OCI-M2 (cell line): Measurements from ENCODE around the gene COX5A.
"Not testable (repeated sequence)": the region's sequence is repeated elsewhere in the genome, so short reads cannot be mapped to it uniquely, and the experiment has no call there.

ENCODE experiments used
- DNase-seq: peaks from one replicate; lab custom pipeline; 2025; ENCODE audit not compliant: unreplicated experiment; lab: John Stamatoyannopoulos, UW

COX5A gene

DNA sequence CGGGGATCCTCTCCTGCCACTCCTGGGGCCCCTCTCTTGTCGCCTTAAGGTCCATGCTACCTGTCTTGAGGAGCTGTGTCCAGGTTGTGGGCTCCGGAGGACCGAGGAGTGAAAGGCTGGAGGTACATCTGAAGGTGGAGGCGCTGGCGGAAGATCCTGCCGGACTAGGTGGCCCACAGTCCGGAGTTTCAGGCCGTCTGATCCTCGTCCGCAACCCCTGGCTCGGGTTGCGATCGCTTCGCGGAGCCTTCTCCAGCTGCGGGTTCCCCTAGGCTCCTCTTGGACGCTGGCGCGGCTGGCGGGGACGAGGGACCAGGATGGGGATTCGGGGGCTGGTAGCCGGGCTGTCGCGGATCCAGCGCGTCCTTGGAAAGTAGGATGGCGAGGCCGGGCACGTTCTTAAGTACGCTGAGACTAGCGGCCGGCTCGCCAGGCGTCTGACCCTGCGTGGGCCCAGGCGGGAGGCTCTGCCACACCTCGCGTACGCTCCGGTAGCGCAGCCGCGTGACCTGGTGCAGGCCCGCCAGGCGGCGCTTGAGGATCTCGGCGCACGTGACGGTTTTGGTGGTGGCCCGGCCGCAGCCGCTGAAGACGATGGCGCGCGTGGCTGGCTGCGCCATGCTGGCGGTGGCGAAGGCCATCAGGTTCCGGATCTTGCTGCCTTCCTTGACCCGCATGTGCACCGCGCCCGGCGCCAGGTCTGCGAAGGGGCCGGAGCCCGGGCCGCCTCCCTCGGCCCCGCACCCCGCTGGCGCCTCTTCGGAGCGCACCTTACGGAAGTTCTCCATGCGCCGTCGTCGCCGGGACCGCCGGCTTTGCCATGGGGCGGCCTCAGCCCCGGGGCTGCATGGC lies 18.1 kb upstream of the COX5A start:
- no peak for DNase-seq

GRCh38 chr15:74955017-74955416 lies 17.1 kb upstream of the COX5A start:
- no peak for DNase-seq

DNA sequence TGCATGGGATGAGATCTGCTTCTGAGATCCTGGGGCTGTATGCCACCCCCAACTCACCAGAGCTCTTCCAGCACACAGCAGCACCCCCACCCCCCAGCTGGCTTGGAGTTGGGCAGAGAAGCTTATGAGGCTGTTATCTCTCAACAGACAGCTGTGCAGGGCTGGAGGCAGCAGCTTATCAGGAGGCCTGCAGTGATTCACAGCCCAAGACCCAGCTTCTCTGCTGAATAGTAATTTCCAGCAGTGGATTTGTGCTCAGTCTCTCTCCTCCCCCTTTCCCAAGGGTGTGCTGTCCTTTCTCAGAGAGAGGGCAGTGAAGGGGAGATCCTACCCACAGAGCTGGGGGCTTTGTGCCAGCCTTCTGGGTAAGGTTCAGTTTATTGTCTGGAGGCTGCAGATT lies 16.6 kb upstream of the COX5A start:
- DNase-seq, result peak; percentile 81

- no peak for DNase-seq
Observed at GRCh38 chr15:74951006-74951405, 13.1 kb upstream of the COX5A start.

- DNase-seq, result peak; percentile 57
Observed at GRCh38 chr15:74950078-74950908, 12.4 kb upstream of the COX5A start.

- DNase-seq, result no peak
Observed at GRCh38 chr15:74937272-74937589, 642 bp downstream of the COX5A start.

- DNase-seq, result not testable (repeated sequence)
Observed at GRCh38 chr15:74935193-74935592, 2.7 kb downstream of the COX5A start.

DNA sequence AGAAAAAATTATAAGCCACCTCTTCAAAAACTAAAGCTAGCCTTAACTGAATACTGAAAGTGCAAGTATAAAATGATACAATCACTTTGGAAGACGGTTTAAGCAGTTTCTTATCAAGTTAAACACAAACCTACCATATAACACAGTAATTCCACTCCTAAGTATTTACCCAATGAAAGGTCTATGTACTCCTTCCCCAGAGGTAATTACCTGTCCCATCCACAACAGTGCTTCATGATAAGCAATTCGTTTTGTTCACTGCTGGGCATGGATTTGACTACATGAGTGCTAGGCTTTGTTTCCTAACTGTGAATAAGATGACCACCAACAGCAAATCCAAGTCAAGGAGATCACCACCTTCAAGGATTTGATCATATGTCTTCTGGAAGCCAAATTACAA lies 4.3 kb downstream of the COX5A start:
- DNase-seq, result no peak

- DNase-seq, result no peak
Observed at GRCh38 chr15:74928771-74929198, 9.1 kb downstream of the COX5A start.

GRCh38 chr15:74924525-74924924 lies 13.3 kb downstream of the COX5A start:
- DNase-seq, result no peak

DNA sequence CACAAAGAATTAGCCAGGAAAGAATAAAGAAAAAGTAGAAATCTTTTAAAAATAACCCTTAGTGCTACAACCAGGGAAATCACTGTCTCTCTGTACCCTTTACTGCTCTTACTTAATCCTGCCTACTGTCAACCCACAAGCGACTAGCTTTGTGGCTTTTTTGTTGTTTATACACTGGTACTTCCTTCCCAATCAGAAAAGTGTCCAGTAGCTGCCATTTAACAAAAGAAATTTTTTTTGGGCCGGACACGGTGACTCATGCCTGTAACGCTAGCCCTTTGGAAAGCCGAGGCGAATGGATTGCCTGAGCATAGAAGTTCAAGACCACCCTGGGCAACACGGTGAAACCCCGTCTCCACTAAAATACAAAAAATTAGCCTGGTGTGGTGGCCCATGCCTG lies 17.4 kb downstream of the COX5A start:
- DNase-seq, result no peak

GRCh38 chr15:74917676-74918075 lies 20.2 kb downstream of the COX5A start:
- DNase-seq, result no peak

GRCh38 chr15:74913799-74914198 lies 24.1 kb downstream of the COX5A start:
- not testable (repeated sequence) for DNase-seq

DNA sequence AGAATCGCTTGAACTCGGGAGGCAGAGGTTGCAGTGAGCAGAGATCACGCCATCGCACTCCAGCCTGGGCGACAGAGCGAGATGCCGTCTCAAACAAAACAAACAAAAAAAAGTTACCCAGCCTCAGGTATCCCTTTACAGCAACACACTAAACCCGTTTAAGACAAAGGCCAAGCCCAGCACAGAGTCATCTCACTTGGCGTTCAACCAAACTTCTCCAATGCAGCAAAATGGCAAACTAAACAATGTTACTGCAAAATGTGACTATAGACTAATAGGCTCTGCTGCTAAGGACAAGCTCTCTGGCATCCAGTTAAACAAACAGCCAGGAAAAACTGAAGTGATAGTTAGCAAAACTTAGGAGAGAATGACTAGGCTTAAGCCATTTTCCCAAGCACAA lies 24.8 kb downstream of the COX5A start:
- DNase-seq, result no peak

DNA sequence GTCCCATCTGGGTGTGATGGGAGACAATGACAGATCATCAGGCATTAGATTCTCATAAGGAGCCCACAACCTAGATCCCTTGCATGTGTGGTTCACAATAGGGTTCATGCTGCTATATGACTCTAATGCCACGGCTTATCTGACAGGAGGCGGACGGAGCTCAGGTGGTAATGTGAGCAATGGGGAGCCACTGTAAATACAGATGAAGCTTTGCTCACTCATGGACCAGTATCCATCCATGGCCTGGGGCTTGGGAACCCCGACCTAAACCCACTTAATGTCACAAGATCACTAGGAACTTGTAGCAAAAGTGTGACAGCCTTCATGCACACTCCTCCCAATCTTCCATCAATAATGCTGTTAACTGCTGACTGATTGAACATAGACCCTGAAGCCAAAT lies 29.2 kb downstream of the COX5A start:
- DNase-seq, result no peak

DNA sequence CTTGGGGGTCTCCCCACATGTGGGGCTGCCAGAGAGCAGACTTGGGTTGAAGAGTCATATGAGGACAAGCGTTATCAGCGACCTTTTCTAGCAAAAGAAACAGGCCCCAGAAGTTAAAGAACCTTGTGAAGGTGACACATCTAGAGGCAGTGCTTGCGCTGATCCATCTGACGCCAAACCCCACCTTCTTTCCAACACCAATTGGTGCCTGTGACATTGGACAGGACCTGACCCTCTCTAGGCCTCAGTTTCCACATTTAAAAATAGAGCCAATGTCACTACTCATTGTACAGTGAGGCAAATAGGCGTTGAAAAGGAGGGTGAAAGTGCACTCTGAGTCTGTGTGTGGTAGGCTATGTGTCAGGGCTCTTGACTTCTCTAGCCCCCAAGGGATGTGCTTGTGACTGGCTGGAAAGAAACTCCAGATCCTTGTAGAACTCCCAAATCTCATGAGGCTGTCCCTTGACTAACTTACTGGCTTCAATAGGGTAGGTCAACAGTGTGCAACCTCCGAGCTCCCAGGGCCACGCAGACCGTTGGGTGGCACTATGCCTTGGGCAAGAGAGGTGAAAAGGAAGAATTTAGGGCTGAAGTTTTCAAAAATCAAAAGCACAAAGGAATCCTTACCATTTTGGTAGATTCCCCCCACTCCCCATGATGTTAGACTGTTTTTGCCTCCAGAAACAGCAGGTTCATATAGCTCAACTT lies 30.6 kb downstream of the COX5A start:
- DNase-seq, result no peak

DNA sequence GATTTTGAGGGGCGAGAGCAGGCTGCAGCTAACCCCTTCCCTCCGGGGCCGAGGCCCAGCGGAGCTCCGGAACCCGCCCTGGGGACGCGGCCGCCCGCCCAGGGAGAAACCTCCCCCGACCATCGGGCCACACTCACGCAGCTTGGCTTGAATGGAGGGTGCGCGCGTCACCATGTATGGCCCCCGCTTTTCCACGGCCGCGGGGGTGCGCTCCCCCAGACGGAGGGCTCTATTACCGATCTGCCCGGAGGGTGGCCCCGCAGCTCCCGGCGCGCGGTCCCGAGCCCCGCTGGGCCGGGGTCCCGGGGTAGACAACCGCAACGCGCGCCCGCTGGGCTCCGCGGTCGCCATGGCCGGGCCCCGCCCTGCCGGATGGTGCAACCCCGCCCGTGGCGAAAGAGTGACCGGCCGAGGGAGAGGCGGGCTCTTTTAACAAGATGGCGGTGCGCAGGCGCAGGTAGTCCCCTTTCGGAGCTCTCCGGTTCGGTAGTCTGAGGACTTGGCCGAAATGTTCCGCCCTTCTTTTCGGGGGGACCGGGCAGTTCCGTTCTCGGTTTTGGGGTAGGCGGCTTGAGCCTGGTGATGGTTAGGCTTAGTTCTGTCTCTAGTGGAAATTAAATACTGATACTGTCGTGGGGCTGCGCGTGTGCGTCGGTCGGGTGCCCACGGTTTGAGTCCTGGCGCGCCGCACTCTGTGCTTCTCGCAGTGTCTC lies 31.3 kb downstream of the COX5A start, which contains the start of gene FAM219B:
TSS of gene FAM219B (minus strand) at position 402 of the 713 bp plus-strand sequence. CDS start at position 351, 51 bp downstream.
- DNase-seq, result no peak

DNA sequence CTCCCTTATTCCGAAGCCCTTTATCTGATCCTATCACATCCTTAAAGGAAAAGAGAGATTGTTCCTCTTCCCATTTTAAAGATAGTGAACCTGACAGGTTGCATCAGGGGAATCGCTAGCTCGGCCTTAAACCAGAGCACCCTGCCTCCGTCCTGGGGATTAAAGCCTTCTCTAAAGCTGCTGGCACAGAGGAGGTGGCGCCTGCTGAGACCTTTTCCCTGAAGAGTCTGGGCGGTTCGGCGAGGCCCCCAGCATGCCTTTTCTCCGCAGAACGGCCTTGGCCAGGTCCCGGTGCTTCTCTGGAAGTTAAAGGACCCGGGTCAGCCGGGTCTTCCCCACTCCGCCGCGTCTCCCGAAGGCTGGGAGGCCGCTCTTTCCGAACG lies 31.8 kb downstream of the COX5A start:
- DNase-seq, result no peak

DNA sequence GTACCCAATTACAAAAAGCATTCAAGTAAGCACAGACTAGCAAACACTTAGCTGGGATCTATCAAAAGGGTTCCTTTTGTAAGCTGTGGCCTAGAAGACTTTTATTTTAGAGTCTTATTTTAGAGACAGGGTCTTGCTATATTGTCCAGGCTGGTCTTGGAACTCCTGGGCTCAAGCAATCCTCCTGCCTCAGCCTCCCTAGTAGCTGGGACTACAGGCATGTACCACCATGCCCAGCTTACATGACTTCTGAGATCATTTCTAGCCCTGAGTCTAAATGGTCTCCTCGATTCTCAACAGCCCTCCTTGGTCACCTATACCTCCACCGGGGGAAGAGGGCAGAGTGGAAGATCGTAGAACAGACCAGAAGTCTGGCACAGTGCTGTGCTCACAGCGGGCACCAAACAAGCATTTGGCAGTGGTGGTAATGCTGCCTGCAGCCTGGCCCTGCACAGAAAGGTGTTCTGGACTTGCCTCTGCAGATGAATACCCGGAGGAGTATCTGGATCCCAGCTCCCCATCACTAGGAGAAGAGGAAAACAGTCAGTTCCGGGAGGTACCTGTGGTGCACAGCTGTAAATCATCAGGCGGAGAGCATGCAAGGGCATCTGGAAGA lies 33.6 kb downstream of the COX5A start:
- DNase-seq, result no peak

DNA sequence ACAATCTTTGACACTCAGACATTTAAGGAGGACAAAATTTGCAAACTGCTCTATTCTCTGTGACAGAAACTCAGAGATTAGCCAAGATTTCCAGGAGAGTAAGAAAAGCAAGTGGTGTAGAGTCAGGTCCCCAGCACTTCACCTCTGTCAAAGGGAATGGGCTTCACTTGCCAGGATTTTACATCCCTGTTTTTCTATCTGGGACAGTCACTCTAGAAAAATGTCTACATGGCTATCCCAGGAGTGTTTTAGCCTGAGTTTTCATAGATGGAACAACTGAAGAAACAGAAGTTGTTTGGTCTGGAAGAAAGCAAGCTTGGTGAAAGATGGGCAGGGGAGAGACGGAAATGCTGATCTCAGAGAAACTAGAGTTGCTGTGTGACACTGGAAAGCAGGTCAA lies 34.2 kb downstream of the COX5A start:
- no peak for DNase-seq
